GM12873 (cell line): ENCODE results near the gene PDPK1.

Source experiments
- TF ChIP-seq, protein P1 (sequence below): IDR thresholded peaks from 2 replicates; pipeline ENCODE4 v1.5.1; 2012; ENCODE audit warnings: low read depth, mild to moderate bottlenecking, moderate library complexity, low read length, control low read depth; ENCODE audit not compliant: insufficient read depth; ENCODE audit errors: missing control alignments

The PDPK1 gene

DNA sequence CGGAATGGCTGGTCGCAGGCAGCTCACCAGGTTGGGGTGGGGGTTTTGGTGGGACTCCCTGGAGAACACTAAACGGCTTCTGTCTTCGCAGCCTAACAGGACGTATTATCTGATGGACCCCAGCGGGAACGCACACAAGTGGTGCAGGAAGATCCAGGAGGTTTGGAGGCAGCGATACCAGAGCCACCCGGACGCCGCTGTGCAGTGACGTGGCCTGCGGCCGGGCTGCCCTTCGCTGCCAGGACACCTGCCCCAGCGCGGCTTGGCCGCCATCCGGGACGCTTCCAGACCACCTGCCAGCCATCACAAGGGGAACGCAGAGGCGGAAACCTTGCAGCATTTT lies 59.7 kb downstream of the PDPK1 start:
- TF ChIP-seq, protein P1, sequence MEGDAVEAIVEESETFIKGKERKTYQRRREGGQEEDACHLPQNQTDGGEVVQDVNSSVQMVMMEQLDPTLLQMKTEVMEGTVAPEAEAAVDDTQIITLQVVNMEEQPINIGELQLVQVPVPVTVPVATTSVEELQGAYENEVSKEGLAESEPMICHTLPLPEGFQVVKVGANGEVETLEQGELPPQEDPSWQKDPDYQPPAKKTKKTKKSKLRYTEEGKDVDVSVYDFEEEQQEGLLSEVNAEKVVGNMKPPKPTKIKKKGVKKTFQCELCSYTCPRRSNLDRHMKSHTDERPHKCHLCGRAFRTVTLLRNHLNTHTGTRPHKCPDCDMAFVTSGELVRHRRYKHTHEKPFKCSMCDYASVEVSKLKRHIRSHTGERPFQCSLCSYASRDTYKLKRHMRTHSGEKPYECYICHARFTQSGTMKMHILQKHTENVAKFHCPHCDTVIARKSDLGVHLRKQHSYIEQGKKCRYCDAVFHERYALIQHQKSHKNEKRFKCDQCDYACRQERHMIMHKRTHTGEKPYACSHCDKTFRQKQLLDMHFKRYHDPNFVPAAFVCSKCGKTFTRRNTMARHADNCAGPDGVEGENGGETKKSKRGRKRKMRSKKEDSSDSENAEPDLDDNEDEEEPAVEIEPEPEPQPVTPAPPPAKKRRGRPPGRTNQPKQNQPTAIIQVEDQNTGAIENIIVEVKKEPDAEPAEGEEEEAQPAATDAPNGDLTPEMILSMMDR = no peak

DNA sequence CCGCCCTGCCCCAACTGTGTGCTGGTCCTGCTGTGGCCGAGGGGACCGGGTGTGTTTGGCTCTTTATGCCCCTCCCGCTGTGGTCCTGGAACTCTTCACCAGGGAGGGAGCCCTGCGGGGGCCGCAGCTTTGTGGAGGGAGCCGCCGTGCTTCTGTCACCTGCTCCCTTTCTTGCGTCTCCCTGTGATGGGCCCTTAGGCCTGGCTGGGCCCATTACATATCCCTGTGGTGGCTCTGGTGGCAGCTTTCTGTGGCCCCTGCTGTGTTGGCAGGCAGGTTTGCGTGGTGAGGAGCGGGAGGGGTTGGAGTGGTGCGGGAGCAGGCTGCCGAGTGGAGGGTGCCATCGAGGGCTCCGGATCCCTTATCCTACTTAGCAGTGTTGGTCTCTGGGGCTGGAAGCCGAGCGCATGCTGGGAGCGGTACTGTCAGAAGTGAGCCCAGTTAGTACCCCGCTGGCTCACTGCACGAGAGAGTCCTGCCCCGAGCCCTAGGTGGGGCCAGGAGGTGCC lies 60.4 kb downstream of the PDPK1 start:
- TF ChIP-seq, protein P1 = no peak

GRCh38 chr16:2598723-2599122 lies 60.9 kb downstream of the PDPK1 start:
- TF ChIP-seq, protein P1 = no peak

GRCh38 chr16:2603165-2604015 lies 65.6 kb downstream of the PDPK1 start:
- TF ChIP-seq, protein P1 = no peak

DNA sequence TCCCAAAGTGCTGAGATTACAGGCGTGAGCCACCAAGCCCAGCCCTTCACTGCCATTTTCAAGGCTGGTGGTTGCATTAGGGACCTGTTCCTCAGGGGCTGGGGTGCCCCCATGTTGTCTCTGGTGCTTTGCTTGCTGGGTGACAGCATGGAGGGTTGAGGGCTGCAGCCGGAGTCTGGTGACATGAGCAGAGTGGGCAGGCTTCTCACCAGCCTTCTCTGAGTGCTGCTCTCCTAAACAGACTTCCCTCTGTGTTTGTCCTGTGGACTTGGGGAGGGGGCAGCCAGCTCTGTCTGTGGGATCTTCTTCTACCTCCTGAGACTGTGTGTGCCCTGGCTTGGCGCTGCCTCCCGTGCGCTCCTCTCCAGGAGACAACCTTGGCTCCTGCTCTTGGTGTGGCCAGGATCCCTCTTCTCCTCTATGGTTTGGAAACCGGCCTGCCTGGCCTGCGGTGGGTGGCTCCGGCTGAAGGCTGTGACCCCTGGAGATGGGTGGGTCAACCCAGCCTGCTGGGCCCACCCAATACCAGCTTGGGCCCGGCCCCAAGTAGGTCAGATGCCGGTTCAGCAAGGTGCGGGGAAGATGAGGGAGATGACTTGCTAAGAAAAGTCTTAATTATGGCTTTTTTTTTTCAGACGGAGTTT lies 72.1 kb downstream of the PDPK1 start:
- TF ChIP-seq, protein P1 = no peak

DNA sequence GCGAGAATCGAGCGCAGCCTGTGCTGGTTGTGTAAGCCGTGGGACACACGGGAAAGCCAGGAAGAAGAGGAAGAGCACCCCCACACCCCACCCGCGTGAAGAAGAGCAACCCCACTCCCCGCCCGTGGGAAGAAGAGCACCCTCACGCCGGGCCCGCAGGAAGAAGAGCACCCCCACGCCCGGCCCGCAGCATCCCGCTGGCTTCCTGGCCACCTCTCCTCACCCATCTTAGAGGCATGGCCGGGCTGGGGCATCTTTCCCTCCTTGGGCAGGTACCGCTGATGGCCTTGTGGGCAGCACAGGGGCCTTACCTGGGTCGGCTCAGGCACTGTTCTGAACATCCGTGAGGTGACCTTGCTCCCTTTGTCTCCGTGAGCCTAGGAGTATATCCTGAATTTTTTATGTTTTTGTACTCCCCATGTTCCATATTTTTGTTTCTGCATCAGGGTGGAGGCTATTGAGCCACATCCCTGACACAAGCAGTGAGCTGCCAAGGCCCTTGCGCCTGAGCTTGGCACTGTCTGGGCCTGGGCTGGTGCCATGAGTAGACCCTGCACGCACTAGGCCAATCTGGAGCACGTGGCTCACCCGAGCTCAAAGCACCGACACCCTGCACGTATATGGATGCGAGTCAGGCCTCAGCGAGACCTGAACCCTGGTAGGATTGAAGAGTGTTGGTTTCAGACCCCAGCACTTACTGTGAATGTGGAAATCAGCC lies 73.1 kb downstream of the PDPK1 start:
- TF ChIP-seq, protein P1 = no peak

DNA sequence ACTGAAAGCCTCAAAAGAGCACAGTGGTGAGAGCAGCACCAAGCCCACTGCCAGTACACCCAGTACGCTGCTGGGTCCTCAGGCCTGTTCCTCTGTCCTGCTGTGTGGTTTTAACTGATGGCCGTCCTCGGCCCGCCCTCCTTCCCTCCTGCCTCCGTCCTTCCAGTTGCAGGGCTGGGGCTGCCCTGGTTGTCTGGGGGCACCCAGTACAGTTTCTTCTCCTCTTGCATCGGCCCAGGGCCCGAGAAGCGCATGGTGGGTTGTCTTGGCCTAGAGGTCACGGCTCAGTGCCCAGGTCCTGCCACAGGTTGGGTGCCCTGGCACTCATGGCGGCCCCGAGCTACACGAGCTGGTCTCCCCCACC lies 73.7 kb downstream of the PDPK1 start:
- TF ChIP-seq, protein P1 = no peak
